Stimulated activated CD8-positive, alpha-beta memory T cell treated with anti-CD3 and anti-CD28 coated beads, Interleukin-12 subunit alpha, Interleukin-12 subunit beta, amount 100 ng/mL, for 24 hours (primary cell): ENCODE measurements around the gene LRRC74B.
"Not testable (repeated sequence)": the region's sequence is repeated elsewhere in the genome, so short reads cannot be mapped to it uniquely, and the experiment has no call there.

Source experiments
- DNase-seq: peaks from one replicate; pipeline ENCODE4 v3.0.0-alpha.2; 2020; ENCODE audit errors: extremely low read depth

Gene LRRC74B

GRCh38 chr22:21054046-21054713, 8.4 kb downstream of the LRRC74B start:
- no peak for DNase-seq

- DNase-seq, result no peak
Observed at GRCh38 chr22:21054714-21055563, 9.2 kb downstream of the LRRC74B start.

DNA sequence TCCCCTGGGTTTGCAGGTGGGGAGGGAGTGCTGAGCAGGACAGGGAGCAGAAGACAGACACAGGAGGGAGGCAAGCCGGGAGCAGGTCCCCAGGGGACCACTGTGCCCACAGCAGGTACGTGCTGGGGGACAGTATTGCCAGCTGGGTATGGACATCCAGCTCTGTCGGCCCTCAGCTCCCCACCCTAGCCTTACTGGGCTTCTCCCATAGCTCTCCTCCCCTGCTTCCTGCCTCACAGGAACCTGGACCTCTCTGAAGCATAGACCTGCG, 9.8 kb downstream of the LRRC74B start:
- DNase-seq, result no peak

GRCh38 chr22:21055880-21056319, 10.2 kb downstream of the LRRC74B start:
- DNase-seq, result no peak

- not testable (repeated sequence) for DNase-seq
Observed at GRCh38 chr22:21060363-21060762, 14.6 kb downstream of the LRRC74B start.

DNA sequence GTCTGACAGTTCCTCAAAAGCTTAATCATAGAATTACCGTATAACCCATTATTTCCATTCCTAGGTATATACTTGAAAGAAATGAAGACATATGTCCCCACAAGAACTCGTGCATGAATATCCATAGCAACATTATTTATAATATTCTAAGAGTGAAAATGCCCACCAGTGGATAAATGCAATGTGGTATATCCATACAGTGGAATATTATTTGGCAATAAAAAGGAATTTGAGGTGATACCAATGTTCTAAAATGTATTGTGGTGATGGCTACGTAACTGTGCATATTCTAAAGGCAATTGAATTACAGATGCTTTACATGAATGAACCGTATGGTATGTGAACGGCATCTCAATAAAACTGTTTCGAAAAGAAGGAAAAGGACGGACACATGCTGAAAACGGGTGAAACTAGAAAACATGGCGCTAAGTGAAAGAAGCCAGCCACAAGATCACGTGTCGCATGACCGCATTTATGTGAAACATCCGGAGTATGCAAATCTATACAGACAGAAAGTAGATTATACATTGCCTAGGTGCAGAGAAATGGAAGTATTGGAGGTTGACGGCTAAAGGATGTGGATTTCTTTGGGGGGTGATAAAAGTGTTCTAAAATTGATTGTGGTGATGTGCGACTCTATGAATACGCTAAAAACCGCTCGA, 16.0 kb downstream of the LRRC74B start:
- not testable (repeated sequence) for DNase-seq

GRCh38 chr22:21064425-21064824, 18.7 kb downstream of the LRRC74B start:
- not testable (repeated sequence) for DNase-seq

GRCh38 chr22:21064917-21065864, 19.4 kb downstream of the LRRC74B start:
- no peak for DNase-seq

DNA sequence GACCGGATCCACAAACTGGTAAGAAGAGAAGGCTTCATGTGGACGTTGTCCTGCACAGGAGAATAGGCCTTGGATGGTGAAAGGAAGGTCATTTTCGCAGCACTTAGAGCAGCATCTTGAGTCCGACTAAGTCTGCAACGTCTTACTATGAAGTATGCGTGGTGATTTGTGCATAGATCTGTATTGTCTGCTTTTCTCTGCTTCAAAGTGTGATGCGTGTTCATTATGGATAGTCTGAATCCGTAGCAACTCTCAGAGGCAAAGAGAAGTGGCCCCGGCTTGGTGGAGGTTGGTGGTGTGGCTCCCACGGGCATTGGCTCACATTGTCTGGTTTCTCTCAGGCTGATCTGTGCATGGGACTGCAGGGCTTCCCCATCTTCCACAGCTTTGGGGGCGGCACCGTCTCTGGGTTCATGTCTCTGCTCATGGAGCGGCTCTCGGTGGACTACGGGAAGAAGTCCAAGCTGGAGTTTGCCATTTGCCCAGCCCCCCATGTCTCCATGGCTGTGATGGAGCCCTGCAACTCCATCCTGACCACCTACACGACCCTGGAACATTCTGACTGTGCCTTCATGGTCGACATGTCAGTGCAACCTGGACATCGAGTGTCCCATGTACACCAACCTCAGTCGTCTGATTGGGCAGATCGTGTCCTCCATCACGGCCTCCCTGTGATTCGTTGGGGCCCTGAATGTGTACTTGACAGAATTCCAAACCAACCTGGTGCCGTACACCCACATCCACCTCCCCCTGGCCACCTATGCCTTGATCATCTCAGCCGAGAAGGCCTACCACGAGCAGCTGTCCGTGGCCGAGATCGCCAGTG, 21.5 kb downstream of the LRRC74B start:
- no peak for DNase-seq

- no peak for DNase-seq
Observed at GRCh38 chr22:21067901-21068680, 22.3 kb downstream of the LRRC74B start.

DNA sequence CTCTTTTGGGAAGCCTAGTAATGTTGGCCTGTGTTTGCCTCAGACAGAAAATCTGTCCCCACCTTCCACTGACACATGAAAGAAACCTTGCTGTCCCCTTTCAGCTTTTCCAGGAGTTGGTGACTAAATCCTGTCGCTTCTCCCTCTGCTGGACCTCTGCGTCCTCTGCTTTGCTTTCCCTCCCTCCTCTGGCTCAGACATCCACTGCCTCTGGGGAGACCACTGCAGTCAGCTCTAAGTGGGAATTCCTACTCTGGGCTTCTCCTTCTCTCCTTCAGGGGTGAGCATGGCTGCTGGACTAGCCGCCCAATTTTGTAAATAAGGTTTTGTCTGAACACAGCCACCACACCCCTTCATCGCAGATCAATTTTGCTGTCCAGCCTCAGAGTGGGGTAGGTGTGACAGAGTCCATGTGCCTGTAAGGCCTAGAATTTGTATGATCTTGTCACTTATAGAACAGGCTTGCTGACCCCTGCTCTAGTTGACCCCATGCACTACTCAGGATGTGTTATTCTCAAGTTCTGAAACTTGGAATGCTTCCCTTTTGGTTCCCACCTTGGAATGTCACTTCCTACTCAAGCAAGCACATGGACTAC, 23.0 kb downstream of the LRRC74B start:
- DNase-seq, result no peak

DNA sequence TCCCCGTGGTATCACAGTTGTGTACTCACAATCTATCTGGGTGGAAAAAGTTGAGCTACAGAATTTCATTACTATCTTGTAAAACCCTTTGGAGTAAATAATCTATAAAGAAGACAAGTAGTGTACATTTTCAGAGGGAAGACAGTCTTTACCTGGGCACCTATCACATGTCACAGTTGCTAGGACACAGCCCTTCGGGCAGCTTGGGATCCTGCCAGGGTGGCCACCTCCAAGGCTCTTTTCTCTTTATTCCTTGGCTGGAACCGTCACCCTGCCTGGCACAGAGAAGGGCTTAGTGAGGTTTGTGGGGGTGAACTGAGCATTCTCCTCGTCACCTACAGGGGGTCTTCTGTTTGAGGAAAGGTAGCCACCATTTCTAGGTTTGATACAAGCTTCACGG, 23.6 kb downstream of the LRRC74B start:
- no peak for DNase-seq

DNA sequence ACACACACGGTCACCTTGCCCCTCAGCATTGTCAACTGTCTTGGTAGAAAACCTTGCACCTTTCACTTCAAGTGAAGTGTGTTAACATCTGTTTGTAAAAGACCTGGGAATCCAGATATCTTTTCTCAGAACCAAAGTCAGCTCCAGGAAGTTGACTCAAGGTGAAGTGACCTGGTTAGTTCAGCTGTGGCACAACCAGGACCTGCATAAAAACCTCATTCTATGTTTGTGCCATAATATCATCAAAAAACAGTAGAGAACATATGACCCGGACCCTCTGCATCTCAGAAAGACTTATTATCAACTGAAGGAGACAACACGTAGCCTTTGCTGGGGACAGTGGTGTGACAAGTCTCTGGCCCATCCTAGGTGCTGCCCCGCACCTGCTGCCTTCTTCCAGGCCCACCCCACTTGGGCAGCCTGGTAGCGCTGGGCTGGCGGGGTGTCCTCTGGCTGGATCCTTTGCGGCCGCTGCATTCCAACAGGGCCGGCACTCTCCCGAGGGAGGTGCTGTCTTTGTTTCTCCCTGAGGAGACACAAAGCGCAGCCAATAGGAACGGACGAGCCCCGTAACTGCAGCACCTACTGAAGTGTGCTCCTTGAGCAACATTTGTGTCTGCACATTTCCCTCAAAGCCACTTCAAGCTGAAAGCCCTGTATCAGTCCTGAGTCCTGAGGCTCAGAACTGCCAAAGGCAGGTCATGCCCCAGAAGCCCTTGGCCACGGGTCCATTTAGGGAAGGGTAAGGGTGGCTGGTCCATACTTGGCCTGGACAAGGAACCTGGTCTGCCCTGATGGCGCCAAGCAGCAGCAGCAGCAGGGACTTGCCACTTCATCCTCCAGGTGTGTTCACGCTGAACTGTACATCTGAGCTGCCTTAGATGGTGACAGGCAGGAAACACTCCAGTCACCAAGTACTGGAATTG, 25.2 kb downstream of the LRRC74B start:
- no peak for DNase-seq

GRCh38 chr22:21071796-21072195, 26.1 kb downstream of the LRRC74B start:
- not testable (repeated sequence) for DNase-seq

DNA sequence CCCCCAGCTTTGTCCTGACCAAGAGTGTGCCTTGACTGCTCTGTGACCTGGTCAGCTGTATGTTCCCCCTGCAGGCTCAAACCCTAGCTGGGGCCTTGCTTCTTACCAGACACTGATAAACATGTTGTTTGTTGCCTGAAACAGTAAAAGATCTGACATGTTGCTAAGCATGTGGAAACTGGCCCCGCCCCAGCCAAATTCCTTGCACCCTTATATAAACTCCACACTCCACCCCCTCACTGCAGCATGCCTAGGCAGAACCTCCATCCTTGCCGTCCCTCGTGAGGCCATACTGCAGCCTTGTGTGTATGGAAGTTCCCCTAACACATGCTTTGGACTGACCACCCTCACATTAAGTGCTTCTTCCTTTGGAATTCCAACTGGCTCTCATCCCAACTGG, 27.3 kb downstream of the LRRC74B start:
- DNase-seq, result no peak

DNA sequence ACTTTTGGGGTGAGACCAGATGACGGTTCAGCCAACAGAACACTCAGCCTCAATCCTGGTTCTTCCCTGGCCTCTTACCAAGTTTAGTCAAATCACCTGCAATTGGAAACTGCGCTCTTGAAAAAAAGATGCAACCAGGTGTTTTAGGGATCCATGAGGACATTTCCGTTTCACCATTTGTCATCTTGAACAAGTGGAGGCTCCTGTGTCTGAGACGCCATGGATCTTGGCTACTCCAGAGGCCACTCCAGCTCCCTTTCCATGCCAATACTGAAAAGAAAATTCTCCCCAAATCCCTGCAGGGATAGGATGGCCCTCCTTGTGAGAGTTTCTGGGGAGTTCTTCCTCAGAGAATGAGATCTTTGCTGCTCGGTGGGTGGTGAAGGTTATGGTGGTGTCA, 27.7 kb downstream of the LRRC74B start:
- no peak for DNase-seq

GRCh38 chr22:21074102-21074715, 28.5 kb downstream of the LRRC74B start:
- DNase-seq, result no peak

DNA sequence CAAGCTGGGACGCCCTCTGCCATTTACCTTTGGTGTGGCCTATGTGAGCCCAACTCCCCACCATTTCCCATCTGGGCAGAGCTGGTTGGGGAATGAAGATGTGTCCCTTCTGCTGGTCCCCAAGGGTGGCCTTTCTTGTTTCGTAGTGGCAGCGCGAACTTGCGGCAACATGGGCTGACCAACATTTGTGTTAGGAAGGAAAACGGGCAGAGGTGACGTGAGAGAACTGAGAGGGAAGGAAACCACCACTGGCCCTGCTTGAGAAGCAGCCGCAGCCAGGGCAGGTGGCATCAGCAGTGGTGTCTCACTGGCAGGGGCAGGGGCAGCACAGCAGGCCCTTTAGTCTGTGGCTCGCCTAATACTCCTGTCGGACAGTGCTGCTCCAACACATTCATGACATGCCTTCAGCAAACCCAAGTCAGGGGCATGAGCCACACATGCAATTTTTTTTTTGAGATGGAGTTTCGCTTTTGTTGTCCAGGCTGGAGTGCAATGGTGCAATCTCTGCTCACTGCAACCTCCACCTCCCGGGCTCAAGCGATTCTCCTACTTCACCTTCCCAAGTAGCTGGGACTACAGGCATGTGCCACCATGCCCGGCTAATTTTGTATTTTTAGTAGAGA, 29.9 kb downstream of the LRRC74B start:
- no peak for DNase-seq
